K562 (cell line): ENCODE measurements around the gene CLDN15.
"Not testable (repeated sequence)": the region's sequence is repeated elsewhere in the genome, so short reads cannot be mapped to it uniquely, and the experiment has no call there.

ENCODE experiments used
- CBX1 ChIP-seq: sonication (generic); IDR thresholded peaks from 2 replicates; pipeline ENCODE4 v1.6.1; 2016; ENCODE audit warnings: antibody characterized with exemption, low read depth, mild to moderate bottlenecking
- CBX8 ChIP-seq: fragments of 200-600 bp; sonication (generic); IDR thresholded peaks from 2 replicates; pipeline ENCODE4 v1.6.1; 2012; ENCODE audit warnings: borderline replicate concordance, mixed run types, low read depth, mild to moderate bottlenecking, moderate library complexity, mixed read lengths, low read length, control low read depth, inconsistent platforms; ENCODE audit not compliant: poor library complexity, severe bottlenecking; ENCODE audit errors: extremely low read depth
- KDM1A ChIP-seq, 2 experiments: fragments of 450-650 bp; IDR thresholded peaks; 2 replicates each; pipeline ENCODE4 v1.6.1; 2016; ENCODE audit warnings: mild to moderate bottlenecking in 2 of 2
- TARDBP ChIP-seq: fragments of 450-650 bp; IDR thresholded peaks from 2 replicates; pipeline ENCODE4 v1.6.1; 2016
- TF ChIP-seq, protein P1 (sequence below), 3 experiments: IDR thresholded peaks in 2 of 3; conservative IDR thresholded peaks in 1 of 3; 2 replicates each; pipeline ENCODE4 v1.5.1; 2011 to 2012; ENCODE audit warnings: low read length in 3 of 3, mild to moderate bottlenecking in 3 of 3, control low read depth in 2 of 3, improper control_type of control experiment in 1 of 3, inconsistent platforms in 1 of 3, low read depth in 1 of 3, mixed read lengths in 1 of 3, moderate library complexity in 1 of 3; ENCODE audit not compliant: insufficient read depth in 2 of 3
- TF ChIP-seq, protein P2 (sequence below): sonication (generic); formaldehyde crosslinking; IDR thresholded peaks from 2 replicates; pipeline ENCODE4 v1.8.1; 2022; ENCODE audit warnings: missing genetic modification reagents
- TF ChIP-seq, protein P3 (sequence below): sonication (generic); formaldehyde crosslinking; IDR thresholded peaks from 2 replicates; pipeline ENCODE4 v1.8.0; 2023; ENCODE audit warnings: missing genetic modification reagents, mild to moderate bottlenecking, borderline replicate concordance

DNA sequence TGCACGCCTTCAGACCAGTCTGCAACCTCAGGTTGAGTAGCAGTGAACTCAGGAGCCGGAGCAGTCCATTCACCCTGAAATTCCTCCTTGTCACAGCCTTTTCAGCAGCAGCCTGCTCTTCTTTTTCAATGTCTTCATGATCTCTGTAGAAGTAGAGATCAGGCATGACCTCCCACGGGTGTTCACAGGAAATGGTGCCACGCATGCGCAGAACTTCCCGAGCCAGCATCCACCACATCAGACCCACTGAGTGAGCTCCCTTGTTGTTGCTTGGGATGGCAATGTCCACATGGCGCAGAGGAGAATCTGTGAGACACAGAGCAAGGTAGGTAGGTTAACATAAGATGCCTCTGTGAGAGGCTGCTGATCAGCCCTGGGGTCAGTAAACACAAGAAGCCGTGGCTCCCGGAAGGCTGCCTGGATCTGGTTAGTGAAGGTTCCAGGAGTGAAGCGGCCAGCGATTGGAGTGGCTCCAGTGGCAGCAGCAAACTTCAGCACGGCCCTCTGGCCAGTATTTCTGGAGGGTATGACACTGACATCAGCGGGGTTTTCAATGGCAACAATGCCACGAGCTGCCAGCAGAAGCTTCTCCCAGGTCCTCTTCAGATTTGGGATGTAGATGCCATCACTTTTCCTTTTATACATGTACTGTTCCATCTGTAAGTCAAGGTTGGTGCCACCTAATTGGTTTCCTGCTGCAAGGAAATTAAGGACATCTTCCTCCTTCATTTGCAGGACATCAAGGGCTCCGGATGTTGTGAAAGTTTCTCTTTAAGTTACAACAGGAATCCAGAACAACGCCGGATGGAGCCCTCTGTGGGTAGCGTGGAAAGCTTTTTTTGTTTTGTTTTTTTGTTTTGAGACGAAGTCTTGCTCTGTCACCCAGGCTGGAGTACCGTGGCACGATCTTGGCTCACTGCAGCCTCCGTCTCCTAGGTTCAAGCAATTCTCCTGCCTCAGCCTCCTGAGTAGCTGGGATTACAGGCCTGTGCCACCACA is 33.6 kb downstream of the CLDN15 start:
- TF ChIP-seq TARDBP; KDM1A (IDR thresholded peaks at IDR 0.05); CBX8; CBX1: not testable (repeated sequence)
- TF ChIP-seq, protein P1, sequence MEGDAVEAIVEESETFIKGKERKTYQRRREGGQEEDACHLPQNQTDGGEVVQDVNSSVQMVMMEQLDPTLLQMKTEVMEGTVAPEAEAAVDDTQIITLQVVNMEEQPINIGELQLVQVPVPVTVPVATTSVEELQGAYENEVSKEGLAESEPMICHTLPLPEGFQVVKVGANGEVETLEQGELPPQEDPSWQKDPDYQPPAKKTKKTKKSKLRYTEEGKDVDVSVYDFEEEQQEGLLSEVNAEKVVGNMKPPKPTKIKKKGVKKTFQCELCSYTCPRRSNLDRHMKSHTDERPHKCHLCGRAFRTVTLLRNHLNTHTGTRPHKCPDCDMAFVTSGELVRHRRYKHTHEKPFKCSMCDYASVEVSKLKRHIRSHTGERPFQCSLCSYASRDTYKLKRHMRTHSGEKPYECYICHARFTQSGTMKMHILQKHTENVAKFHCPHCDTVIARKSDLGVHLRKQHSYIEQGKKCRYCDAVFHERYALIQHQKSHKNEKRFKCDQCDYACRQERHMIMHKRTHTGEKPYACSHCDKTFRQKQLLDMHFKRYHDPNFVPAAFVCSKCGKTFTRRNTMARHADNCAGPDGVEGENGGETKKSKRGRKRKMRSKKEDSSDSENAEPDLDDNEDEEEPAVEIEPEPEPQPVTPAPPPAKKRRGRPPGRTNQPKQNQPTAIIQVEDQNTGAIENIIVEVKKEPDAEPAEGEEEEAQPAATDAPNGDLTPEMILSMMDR (IDR thresholded peaks at IDR 0.05 in 2 of 3, conservative IDR thresholded peaks at IDR 0.05 in 1 of 3; ENCODE audit: insufficient read depth in 2 of 3, low read depth in 1 of 3, low read length in 3 of 3) = not testable (repeated sequence)
- TF ChIP-seq, protein P2, sequence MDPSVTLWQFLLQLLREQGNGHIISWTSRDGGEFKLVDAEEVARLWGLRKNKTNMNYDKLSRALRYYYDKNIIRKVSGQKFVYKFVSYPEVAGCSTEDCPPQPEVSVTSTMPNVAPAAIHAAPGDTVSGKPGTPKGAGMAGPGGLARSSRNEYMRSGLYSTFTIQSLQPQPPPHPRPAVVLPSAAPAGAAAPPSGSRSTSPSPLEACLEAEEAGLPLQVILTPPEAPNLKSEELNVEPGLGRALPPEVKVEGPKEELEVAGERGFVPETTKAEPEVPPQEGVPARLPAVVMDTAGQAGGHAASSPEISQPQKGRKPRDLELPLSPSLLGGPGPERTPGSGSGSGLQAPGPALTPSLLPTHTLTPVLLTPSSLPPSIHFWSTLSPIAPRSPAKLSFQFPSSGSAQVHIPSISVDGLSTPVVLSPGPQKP (CRISPR knock-in tag) = not testable (repeated sequence)
- TF ChIP-seq, protein P3, sequence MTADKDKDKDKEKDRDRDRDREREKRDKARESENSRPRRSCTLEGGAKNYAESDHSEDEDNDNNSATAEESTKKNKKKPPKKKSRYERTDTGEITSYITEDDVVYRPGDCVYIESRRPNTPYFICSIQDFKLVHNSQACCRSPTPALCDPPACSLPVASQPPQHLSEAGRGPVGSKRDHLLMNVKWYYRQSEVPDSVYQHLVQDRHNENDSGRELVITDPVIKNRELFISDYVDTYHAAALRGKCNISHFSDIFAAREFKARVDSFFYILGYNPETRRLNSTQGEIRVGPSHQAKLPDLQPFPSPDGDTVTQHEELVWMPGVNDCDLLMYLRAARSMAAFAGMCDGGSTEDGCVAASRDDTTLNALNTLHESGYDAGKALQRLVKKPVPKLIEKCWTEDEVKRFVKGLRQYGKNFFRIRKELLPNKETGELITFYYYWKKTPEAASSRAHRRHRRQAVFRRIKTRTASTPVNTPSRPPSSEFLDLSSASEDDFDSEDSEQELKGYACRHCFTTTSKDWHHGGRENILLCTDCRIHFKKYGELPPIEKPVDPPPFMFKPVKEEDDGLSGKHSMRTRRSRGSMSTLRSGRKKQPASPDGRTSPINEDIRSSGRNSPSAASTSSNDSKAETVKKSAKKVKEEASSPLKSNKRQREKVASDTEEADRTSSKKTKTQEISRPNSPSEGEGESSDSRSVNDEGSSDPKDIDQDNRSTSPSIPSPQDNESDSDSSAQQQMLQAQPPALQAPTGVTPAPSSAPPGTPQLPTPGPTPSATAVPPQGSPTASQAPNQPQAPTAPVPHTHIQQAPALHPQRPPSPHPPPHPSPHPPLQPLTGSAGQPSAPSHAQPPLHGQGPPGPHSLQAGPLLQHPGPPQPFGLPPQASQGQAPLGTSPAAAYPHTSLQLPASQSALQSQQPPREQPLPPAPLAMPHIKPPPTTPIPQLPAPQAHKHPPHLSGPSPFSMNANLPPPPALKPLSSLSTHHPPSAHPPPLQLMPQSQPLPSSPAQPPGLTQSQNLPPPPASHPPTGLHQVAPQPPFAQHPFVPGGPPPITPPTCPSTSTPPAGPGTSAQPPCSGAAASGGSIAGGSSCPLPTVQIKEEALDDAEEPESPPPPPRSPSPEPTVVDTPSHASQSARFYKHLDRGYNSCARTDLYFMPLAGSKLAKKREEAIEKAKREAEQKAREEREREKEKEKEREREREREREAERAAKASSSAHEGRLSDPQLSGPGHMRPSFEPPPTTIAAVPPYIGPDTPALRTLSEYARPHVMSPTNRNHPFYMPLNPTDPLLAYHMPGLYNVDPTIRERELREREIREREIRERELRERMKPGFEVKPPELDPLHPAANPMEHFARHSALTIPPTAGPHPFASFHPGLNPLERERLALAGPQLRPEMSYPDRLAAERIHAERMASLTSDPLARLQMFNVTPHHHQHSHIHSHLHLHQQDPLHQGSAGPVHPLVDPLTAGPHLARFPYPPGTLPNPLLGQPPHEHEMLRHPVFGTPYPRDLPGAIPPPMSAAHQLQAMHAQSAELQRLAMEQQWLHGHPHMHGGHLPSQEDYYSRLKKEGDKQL (CRISPR knock-in tag) = not testable (repeated sequence)
